ENCODE results near the gene CELA1. TPM values are rescaled to one million over a fixed set of nuclear protein-coding genes. Genes with fewer than 3 reads are reported as not detected.
A peak's percentile ranks its signal among the peaks of the same experiment; 100 is the strongest.

CELA1 gene
- total and polyA plus RNA-seq, 10 of the 15 experiments (the other 5 are each of a cell fraction or from before 2014, with no cell fraction given), result not detected

DNA sequence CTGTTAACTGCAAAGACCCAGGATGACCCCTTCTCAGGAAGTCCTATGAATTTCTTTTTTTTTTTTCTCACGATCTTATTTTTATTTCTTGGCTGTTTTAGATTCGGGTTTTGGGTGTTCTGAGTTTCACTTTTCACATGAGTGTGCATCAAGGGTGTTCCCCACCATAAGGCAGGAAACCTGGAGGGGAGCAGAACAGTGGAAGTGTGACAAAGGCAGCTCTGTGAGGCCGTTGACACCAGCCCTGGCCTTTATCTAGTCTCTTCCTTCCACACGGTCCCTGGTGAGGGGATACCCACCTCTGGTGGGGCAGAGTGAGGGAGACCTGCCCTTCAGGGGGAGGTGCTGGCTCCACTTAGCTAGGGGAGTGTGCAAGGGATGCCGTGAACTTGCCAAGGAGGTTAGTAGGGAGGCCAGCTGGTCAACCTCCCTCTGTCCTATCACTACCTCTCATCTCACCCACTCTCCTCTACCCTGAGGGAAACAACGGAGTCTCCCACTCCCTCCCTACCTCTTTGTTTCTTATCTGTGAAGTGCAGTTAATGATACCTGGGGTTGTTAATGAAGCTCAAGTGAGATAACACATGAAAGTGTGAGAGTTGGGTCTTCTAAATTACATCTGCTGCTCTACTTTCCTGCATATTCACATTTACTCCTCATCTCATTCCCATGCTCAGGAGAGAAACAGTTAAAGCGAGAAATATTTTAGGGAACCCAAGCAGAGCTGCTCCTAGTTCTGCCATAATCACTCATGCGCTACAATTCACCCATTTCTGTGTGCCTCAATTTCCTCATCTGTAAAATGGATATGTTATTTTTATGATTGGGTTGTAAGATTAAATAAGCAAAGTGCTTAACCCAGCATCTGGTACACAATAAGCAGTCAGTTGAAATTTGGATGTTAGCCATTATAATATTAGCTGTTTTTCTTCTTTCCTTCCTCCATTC lies 49.1 kb upstream of the CELA1 start (continued):
- no peak for TF ChIP-seq SRF (IDR thresholded peaks at IDR 0.05; ENCODE audit: low read depth in 2 of 2, low read length in 2 of 2)
- peak; percentile 63; the same call in 1 of the 2 replicates for TF ChIP-seq MTA3 (IDR thresholded peaks at IDR 0.05; ENCODE audit: borderline replicate concordance, low read length)
- TF ChIP-seq, protein P1, sequence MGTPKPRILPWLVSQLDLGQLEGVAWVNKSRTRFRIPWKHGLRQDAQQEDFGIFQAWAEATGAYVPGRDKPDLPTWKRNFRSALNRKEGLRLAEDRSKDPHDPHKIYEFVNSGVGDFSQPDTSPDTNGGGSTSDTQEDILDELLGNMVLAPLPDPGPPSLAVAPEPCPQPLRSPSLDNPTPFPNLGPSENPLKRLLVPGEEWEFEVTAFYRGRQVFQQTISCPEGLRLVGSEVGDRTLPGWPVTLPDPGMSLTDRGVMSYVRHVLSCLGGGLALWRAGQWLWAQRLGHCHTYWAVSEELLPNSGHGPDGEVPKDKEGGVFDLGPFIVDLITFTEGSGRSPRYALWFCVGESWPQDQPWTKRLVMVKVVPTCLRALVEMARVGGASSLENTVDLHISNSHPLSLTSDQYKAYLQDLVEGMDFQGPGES (IDR thresholded peaks at IDR 0.05), result no peak
- TF ChIP-seq NRF1 (conservative IDR thresholded peaks at IDR 0.05; ENCODE audit: low read depth, low read length), result no peak
- 0 out of 2 replicates have a peak, but pooled peaks have one; percentile 36 for TF ChIP-seq NR2F1 (conservative IDR thresholded peaks at IDR 0.05)
- TF ChIP-seq YY1 (IDR thresholded peaks at IDR 0.05; ENCODE audit: low read depth, low read length), result no peak
- TF ChIP-seq SP1 (IDR thresholded peaks at IDR 0.05; ENCODE audit: low read depth, low read length), result no peak
- TF ChIP-seq SREBF2 (IDR thresholded peaks at IDR 0.05; ENCODE audit: low read length), result no peak
- no peak for TF ChIP-seq RAD21 (IDR thresholded peaks at IDR 0.05; ENCODE audit: insufficient read depth, low read depth, low read length)
- TF ChIP-seq LARP7 (IDR thresholded peaks at IDR 0.05), result no peak; the same call in 1 of the 2 replicates
- no peak for TF ChIP-seq SMAD5 (IDR thresholded peaks at IDR 0.05; ENCODE audit: low read depth)
- TF ChIP-seq HDGF (IDR thresholded peaks at IDR 0.05), result peak; percentile 84; the same call in 1 of the 2 replicates
- TF ChIP-seq CHD4 (IDR thresholded peaks at IDR 0.05), result no peak
- TF ChIP-seq, protein P2, sequence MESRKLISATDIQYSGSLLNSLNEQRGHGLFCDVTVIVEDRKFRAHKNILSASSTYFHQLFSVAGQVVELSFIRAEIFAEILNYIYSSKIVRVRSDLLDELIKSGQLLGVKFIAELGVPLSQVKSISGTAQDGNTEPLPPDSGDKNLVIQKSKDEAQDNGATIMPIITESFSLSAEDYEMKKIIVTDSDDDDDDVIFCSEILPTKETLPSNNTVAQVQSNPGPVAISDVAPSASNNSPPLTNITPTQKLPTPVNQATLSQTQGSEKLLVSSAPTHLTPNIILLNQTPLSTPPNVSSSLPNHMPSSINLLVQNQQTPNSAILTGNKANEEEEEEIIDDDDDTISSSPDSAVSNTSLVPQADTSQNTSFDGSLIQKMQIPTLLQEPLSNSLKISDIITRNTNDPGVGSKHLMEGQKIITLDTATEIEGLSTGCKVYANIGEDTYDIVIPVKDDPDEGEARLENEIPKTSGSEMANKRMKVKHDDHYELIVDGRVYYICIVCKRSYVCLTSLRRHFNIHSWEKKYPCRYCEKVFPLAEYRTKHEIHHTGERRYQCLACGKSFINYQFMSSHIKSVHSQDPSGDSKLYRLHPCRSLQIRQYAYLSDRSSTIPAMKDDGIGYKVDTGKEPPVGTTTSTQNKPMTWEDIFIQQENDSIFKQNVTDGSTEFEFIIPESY (IDR thresholded peaks at IDR 0.05), result no peak
- no peak for TF ChIP-seq ZNF207 (IDR thresholded peaks at IDR 0.05; ENCODE audit: borderline replicate concordance)
- no peak for TF ChIP-seq JUND (IDR thresholded peaks at IDR 0.05; ENCODE audit: low read depth, low read length)
- no peak for TF ChIP-seq ZNF274 (IDR thresholded peaks at IDR 0.05; ENCODE audit: insufficient read depth, insufficient read length)
- TF ChIP-seq NR2C1 (IDR thresholded peaks at IDR 0.05), result no peak
- TF ChIP-seq SIX5 (IDR thresholded peaks at IDR 0.05; ENCODE audit: low read depth, low read length, severe bottlenecking), result no peak
- TF ChIP-seq, protein P3, sequence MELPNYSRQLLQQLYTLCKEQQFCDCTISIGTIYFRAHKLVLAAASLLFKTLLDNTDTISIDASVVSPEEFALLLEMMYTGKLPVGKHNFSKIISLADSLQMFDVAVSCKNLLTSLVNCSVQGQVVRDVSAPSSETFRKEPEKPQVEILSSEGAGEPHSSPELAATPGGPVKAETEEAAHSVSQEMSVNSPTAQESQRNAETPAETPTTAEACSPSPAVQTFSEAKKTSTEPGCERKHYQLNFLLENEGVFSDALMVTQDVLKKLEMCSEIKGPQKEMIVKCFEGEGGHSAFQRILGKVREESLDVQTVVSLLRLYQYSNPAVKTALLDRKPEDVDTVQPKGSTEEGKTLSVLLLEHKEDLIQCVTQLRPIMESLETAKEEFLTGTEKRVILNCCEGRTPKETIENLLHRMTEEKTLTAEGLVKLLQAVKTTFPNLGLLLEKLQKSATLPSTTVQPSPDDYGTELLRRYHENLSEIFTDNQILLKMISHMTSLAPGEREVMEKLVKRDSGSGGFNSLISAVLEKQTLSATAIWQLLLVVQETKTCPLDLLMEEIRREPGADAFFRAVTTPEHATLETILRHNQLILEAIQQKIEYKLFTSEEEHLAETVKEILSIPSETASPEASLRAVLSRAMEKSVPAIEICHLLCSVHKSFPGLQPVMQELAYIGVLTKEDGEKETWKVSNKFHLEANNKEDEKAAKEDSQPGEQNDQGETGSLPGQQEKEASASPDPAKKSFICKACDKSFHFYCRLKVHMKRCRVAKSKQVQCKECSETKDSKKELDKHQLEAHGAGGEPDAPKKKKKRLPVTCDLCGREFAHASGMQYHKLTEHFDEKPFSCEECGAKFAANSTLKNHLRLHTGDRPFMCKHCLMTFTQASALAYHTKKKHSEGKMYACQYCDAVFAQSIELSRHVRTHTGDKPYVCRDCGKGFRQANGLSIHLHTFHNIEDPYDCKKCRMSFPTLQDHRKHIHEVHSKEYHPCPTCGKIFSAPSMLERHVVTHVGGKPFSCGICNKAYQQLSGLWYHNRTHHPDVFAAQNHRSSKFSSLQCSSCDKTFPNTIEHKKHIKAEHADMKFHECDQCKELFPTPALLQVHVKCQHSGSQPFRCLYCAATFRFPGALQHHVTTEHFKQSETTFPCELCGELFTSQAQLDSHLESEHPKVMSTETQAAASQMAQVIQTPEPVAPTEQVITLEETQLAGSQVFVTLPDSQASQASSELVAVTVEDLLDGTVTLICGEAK (IDR thresholded peaks at IDR 0.05; ENCODE audit: borderline replicate concordance), result no peak
- peak; percentile 82 for TF ChIP-seq NFIC (IDR thresholded peaks at IDR 0.05; ENCODE audit: low read depth, low read length)
- TF ChIP-seq, protein P4, sequence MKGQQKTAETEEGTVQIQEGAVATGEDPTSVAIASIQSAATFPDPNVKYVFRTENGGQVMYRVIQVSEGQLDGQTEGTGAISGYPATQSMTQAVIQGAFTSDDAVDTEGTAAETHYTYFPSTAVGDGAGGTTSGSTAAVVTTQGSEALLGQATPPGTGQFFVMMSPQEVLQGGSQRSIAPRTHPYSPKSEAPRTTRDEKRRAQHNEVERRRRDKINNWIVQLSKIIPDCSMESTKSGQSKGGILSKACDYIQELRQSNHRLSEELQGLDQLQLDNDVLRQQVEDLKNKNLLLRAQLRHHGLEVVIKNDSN (IDR thresholded peaks at IDR 0.05; ENCODE audit: borderline replicate concordance, extremely low read length, insufficient read depth, low read depth, low read length), result no peak
- TF ChIP-seq YBX1 (IDR thresholded peaks at IDR 0.05), result no peak
- TF ChIP-seq BMI1 (IDR thresholded peaks at IDR 0.05; ENCODE audit: borderline replicate concordance), result no peak
